IMR-90 (cell line): ENCODE data around the gene ZFYVE28.
A peak's percentile ranks its signal among the peaks of the same experiment; 100 is the strongest.

Experiments
- CEBPB ChIP-seq: IDR thresholded peaks from 2 replicates; pipeline ENCODE4 v1.6.1; 2012; ENCODE audit warnings: low read depth, low read length, improper control_type of control experiment
- MAZ ChIP-seq: IDR thresholded peaks from 2 replicates; pipeline ENCODE4 v1.6.1; 2012; ENCODE audit warnings: low read depth, mild to moderate bottlenecking, low read length, improper control_type of control experiment, moderate library complexity, borderline replicate concordance
- POLR2A ChIP-seq: IDR thresholded peaks from 2 replicates; pipeline ENCODE4 v1.6.1; 2012; ENCODE audit warnings: mild to moderate bottlenecking, low read depth, low read length
- RAD21 ChIP-seq: IDR thresholded peaks from 2 replicates; pipeline ENCODE4 v1.6.1; 2012; ENCODE audit warnings: low read length, improper control_type of control experiment
- RCOR1 ChIP-seq: IDR thresholded peaks from 2 replicates; pipeline ENCODE4 v1.6.1; 2012; ENCODE audit warnings: mild to moderate bottlenecking, low read length, improper control_type of control experiment; ENCODE audit not compliant: insufficient replicate concordance
- RFX5 ChIP-seq: IDR thresholded peaks from 2 replicates; pipeline ENCODE4 v1.8.0; 2012; ENCODE audit warnings: low read depth, mild to moderate bottlenecking, low read length, moderate library complexity
- SMC3 ChIP-seq: fragments of 150-350 bp; IDR thresholded peaks from 2 replicates; pipeline ENCODE4 v1.6.1; 2016; ENCODE audit warnings: low read depth, mild to moderate bottlenecking, antibody characterized with exemption, low read length, moderate library complexity
- TF ChIP-seq, protein P1 (sequence below): conservative IDR thresholded peaks from 2 replicates; pipeline ENCODE4 v1.5.1; 2012; ENCODE audit warnings: mild to moderate bottlenecking, low read depth, low read length, improper control_type of control experiment

DNA sequence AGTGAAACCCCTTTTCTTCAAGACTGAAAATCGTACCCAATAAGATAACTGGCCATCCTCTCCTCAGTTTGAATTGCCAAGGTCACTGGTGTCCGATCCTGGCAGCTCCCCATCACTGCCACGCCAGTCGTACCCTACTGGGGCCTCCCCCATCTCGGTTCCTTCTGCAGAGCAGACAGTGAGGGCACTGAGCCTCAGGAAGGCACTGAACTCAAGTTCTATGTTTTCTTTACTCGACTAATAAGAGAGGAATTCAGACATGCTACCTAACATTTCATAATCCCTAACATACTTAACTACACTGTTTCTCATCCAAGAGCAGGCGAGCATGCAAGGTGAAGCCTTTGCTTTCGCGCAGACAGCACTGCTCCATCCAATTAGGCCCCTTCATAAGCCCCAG lies 23.4 kb downstream of the ZFYVE28 start:
- TF ChIP-seq, protein P1, sequence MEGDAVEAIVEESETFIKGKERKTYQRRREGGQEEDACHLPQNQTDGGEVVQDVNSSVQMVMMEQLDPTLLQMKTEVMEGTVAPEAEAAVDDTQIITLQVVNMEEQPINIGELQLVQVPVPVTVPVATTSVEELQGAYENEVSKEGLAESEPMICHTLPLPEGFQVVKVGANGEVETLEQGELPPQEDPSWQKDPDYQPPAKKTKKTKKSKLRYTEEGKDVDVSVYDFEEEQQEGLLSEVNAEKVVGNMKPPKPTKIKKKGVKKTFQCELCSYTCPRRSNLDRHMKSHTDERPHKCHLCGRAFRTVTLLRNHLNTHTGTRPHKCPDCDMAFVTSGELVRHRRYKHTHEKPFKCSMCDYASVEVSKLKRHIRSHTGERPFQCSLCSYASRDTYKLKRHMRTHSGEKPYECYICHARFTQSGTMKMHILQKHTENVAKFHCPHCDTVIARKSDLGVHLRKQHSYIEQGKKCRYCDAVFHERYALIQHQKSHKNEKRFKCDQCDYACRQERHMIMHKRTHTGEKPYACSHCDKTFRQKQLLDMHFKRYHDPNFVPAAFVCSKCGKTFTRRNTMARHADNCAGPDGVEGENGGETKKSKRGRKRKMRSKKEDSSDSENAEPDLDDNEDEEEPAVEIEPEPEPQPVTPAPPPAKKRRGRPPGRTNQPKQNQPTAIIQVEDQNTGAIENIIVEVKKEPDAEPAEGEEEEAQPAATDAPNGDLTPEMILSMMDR, result no peak
- TF ChIP-seq SMC3 (no peak), RCOR1 (no peak), POLR2A (no peak), RFX5 (no peak), MAZ (no peak), CEBPB (peak; percentile 47; the same call in 1 of the 2 replicates), RAD21 (no peak)
